MG63 (cell line): Measurements from ENCODE around the gene SPG7. TPM values are rescaled to one million over a fixed set of nuclear protein-coding genes. Genes with fewer than 3 reads are reported as not detected.
A peak's percentile ranks its signal among the peaks of the same experiment; 100 is the strongest.
"Not testable (repeated sequence)": the region's sequence is repeated elsewhere in the genome, so short reads cannot be mapped to it uniquely, and the experiment has no call there.

Experiments
- DNase-seq: peaks from one replicate; pipeline ENCODE4 v3.0.0-alpha.2; 2020
- H3K27me3 ChIP-seq: fragments of 250-450 bp; sonication (Bioruptor Pico); 2 replicates; pipeline ENCODE4 v1.5.1; 2020; ENCODE audit warnings: mild to moderate bottlenecking, moderate library complexity
- H3K36me3 ChIP-seq: fragments of 250-450 bp; sonication (Bioruptor Pico); 2 replicates; pipeline ENCODE4 v1.5.1; 2020; ENCODE audit warnings: mild to moderate bottlenecking, moderate library complexity
- H3K4me3 ChIP-seq: fragments of 250-450 bp; sonication (Bioruptor Pico); 2 replicates; pipeline ENCODE4 v1.5.1; 2020; ENCODE audit warnings: mild to moderate bottlenecking, moderate library complexity
- H3K9me3 ChIP-seq: fragments of 250-450 bp; sonication (Bioruptor Pico); 2 replicates; pipeline ENCODE4 v1.5.1; 2020; ENCODE audit warnings: mild to moderate bottlenecking, moderate library complexity
- total RNA-seq: library from RNA; depleted of rRNA; stranded (reverse); fragments of >200 nt; shearing (Covaris generic); gene quantifications from 2 replicates; pipeline ENCODE4 v1.2.3, GENCODE V29; 2014; ENCODE audit warnings: low replicate concordance; rRNA removed

SPG7 gene
- total RNA-seq = 52.8 and 71.9 TPM in 2 replicates

DNA sequence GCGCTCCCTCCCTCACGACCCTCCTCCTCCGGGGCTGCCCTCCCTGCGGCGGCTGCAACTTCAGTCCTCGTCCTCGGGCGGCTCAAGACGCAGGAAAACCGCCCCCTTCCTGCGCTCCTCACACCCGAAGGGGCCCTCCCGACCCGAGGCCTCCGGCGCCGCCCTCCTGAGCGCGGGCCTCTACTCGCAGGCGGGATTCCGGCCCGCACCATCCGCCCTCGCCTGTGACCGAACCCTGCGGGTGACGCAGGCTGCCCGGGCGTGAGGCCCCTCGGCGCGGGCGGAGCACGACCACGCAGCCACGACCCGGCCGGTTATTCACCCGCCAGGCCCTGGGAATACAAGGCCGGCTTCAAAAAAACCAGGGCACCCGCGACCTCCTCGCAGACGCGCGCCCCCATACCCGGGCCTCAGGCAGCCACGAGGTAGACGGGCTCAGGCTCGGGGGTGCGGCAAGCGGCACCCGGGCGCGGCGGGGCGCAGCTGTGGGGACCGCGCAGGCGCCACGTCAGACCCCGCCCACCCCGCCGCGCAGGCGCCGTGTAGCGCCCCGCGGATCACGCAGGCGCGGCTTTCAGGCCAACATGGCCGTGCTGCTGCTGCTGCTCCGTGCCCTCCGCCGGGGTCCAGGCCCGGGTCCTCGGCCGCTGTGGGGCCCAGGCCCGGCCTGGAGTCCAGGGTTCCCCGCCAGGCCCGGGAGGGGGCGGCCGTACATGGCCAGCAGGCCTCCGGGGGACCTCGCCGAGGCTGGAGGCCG is at the start of gene SPG7:
Gene SPG7, plus strand, starts transcription at position 570 of the 757 bp plus-strand sequence. Its CDS starts 15 bp downstream, at position 585.
- Histone ChIP-seq H3K9me3 (no peaks in the 10 kb centered on the region), H3K36me3 (peaks cover 22% of the 10 kb centered on the region), H3K27me3 (no peaks in the 10 kb centered on the region), H3K4me3 (peak within 1 kb of the TSS; percentile 91)
- DNase-seq = peak; percentile 75

DNA sequence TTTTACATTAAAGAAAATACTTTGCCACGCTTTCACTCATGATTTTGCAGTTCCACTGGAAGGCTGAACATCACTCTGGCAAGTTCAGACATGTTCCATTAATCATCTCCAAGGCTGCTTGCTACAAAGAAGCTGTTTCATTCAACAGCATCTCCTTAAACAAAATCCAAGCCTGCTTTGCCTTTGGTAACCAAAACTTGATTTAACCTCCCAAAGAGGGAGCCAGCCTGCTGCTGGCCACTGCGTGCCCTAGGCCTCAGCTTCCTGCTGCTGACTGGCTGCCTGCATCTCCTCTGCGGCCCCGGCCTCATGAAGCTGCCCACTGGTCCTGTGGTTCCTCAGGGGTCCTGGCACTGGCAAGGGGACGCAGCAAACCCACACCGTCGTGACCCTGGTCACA is 49.7 kb upstream of the SPG7 start:
- no peak for DNase-seq

DNA sequence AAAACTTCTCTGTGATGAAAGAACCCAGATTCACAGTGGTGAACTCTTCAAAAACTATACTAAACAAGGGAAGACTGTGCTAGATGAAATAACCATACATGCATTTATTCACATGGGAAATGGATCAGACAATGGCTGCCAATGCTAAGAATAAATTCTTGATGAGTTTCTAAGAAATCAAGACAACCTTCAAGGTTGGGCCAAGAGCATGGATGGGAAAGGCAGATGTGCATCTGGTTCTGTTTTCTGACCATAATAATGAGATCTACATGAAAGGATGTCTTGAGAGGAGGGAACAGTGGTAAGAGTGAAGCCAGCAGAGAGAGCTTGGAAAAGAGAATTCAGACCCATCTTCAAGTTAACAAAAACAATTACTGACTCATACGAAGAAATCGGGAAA is 49.2 kb upstream of the SPG7 start:
- Histone ChIP-seq H3K9me3 (no peaks in the 10 kb centered on the region), H3K4me3 (no peak overlapping the region), H3K36me3 (no peaks in the 10 kb centered on the region), H3K27me3 (no peaks in the 10 kb centered on the region)
- DNase-seq = no peak

More for the DNA sequence above, 49.7 kb upstream of the SPG7 start:
- Histone ChIP-seq H3K4me3 (no peak overlapping the region), H3K9me3 (no peaks in the 10 kb centered on the region), H3K36me3 (no peaks in the 10 kb centered on the region), H3K27me3 (no peaks in the 10 kb centered on the region)

- Histone ChIP-seq H3K9me3 (no peaks in the 10 kb centered on the region), H3K4me3 (no peak overlapping the region), H3K36me3 (no peaks in the 10 kb centered on the region), H3K27me3 (no peaks in the 10 kb centered on the region)
- DNase-seq = no peak
These were observed 47.6 kb upstream of the SPG7 start for GRCh38 chr16:89460556-89460955.

- H3K36me3 ChIP-seq, H3K4me3 ChIP-seq, H3K27me3 ChIP-seq, H3K9me3 ChIP-seq: not testable (repeated sequence)
- DNase-seq = peak; percentile 73
These were observed 46.3 kb upstream of the SPG7 start for GRCh38 chr16:89461890-89462289.

DNA sequence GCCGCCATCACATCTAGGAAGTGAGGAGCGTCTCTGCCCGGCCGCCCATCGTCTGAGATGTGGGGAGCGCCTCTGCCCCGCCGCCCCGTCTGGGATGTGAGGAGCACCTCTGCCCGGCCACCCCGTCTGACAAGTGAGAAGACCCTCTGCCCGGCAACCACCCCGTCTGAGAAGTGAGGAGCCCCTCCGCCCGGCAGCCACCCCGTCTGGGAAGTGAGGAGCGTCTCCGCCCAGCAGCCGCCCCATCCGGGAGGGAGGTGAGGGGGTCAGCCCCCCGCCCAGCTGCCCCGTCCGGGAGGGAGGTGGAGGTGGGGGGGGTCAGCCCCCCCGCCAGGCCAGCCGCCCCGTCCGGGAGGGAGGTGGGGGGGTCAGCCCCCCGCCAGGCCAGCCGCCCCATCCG is 45.6 kb upstream of the SPG7 start:
- H3K4me3 ChIP-seq, H3K9me3 ChIP-seq, H3K36me3 ChIP-seq, H3K27me3 ChIP-seq, DNase-seq: not testable (repeated sequence)

- H3K27me3 ChIP-seq, H3K4me3 ChIP-seq: not testable (repeated sequence)
These were observed 44.9 kb upstream of the SPG7 start for GRCh38 chr16:89463312-89463711.

DNA sequence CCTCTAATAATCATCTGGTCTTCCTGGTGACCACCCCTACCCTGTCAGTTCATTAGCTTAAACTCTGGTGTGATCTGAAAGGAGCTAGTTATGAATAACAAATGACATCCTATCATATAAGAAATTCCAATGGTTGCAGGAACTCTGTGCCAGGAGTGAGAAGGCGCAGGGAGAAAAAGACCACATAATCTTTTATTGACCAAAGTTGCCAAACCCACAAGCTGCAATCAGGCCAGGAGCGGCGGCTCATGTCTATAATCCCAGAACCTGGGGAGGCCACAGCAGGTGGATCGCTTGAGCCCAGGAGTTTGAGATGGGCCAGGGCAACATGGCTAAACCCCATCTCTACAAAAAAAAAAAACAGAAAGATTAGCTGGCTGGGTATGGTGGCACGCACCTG is 41.3 kb upstream of the SPG7 start:
- Histone ChIP-seq H3K27me3 (no peaks in the 10 kb centered on the region), H3K36me3 (no peaks in the 10 kb centered on the region), H3K9me3 (no peaks in the 10 kb centered on the region), H3K4me3 (no peak overlapping the region)
- DNase-seq = no peak

More at GRCh38 chr16:89463312-89463711, 44.9 kb upstream of the SPG7 start:
- not testable (repeated sequence) for H3K9me3 ChIP-seq, DNase-seq, H3K36me3 ChIP-seq

- Histone ChIP-seq H3K36me3 (no peaks in the 10 kb centered on the region), H3K9me3 (no peaks in the 10 kb centered on the region), H3K27me3 (no peaks in the 10 kb centered on the region), H3K4me3 (no peak overlapping the region)
- no peak for DNase-seq
These were observed 40.8 kb upstream of the SPG7 start for GRCh38 chr16:89467382-89467781.

GRCh38 chr16:89472711-89473075 is 35.5 kb upstream of the SPG7 start:
- DNase-seq = no peak
- Histone ChIP-seq H3K4me3 (no peak overlapping the region), H3K36me3 (no peaks in the 10 kb centered on the region), H3K9me3 (no peaks in the 10 kb centered on the region), H3K27me3 (no peaks in the 10 kb centered on the region)

- no peaks in the 10 kb centered on the region for H3K27me3 ChIP-seq
- H3K9me3 ChIP-seq = no peaks in the 10 kb centered on the region
- no peak overlapping the region for H3K4me3 ChIP-seq
- no peak for DNase-seq
- H3K36me3 ChIP-seq = no peaks in the 10 kb centered on the region
These were observed 35.0 kb upstream of the SPG7 start for GRCh38 chr16:89473136-89473712.

- no peaks in the 10 kb centered on the region for H3K27me3 ChIP-seq
- no peaks in the 10 kb centered on the region for H3K36me3 ChIP-seq
- no peak overlapping the region for H3K4me3 ChIP-seq
- no peaks in the 10 kb centered on the region for H3K9me3 ChIP-seq
- DNase-seq = peak; percentile 48
These were observed 34.3 kb upstream of the SPG7 start for GRCh38 chr16:89473791-89474414.

DNA sequence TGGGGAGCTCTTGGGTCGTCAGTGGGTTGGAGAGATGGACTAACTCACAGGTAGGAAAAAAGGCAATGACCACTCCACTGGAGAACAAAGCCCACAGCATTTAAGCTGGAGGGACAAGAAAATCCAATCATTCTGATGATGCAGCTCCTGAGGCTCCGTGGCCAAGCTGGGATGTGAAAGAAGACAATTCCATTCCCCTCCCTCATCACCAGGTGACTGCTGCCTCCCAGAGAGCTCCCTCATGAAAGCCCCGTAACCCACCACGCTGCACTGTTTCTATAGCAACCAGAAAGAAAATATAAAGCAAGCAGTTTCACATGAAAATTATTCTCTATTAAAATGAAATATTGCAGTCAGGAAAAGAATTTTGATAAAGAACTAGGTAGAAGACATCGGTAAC is 33.1 kb upstream of the SPG7 start:
- Histone ChIP-seq H3K27me3 (no peaks in the 10 kb centered on the region), H3K9me3 (no peaks in the 10 kb centered on the region), H3K36me3 (no peaks in the 10 kb centered on the region), H3K4me3 (no peak overlapping the region)
- DNase-seq = no peak

- Histone ChIP-seq H3K27me3 (no peaks in the 10 kb centered on the region), H3K4me3 (no peak overlapping the region), H3K9me3 (no peaks in the 10 kb centered on the region), H3K36me3 (no peaks in the 10 kb centered on the region)
- no peak for DNase-seq
These were observed 31.8 kb upstream of the SPG7 start for GRCh38 chr16:89476379-89476778.

GRCh38 chr16:89476811-89477261 is 31.4 kb upstream of the SPG7 start:
- H3K9me3 ChIP-seq = no peaks in the 10 kb centered on the region
- no peaks in the 10 kb centered on the region for H3K36me3 ChIP-seq
- H3K4me3 ChIP-seq = no peak overlapping the region
- no peak for DNase-seq
- H3K27me3 ChIP-seq = no peaks in the 10 kb centered on the region

- no peaks in the 10 kb centered on the region for H3K27me3 ChIP-seq
- peak; percentile 28 for DNase-seq
- H3K9me3 ChIP-seq = no peaks in the 10 kb centered on the region
- H3K4me3 ChIP-seq = no peak overlapping the region
- 0 out of 2 replicates have a peak, but pooled peaks cover 4% of the 10 kb centered on the region for H3K36me3 ChIP-seq
These were observed 29.5 kb upstream of the SPG7 start for GRCh38 chr16:89478576-89479221.

GRCh38 chr16:89481356-89481955 is 26.7 kb upstream of the SPG7 start:
- no peaks in the 10 kb centered on the region for H3K27me3 ChIP-seq
- H3K36me3 ChIP-seq = 0 out of 2 replicates have a peak, but pooled peaks cover 4% of the 10 kb centered on the region
- H3K4me3 ChIP-seq = no peak overlapping the region
- no peaks in the 10 kb centered on the region for H3K9me3 ChIP-seq
- no peak for DNase-seq
